GM19455 (cell line): ENCODE measurements around the gene NTF3.

Source experiments
- ATAC-seq: cut with Tn5 transposase; IDR thresholded peaks from one replicate; pipeline ENCODE4 v1.9.1; 2021; ENCODE audit not compliant: unreplicated experiment

Gene NTF3

DNA sequence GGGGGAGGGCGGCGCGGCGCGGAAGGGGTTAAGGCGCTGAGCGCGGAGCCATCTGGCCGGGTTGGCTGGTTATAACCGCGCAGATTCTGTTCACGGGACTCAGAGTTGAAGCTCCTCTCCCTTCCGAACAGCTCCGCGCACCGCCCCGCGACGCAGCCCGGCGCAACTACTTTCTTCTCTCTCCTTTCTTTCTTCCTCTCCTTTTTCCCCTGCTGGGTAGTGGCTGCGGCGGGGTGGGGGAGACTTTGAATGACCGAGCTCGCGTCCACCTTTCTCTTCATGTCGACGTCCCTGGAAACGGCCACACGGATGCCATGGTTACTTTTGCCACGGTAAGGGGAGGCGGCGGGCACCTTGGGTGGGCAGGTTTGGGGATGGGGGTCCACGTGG, at the start of gene NTF3:
NTF3 (plus strand) TSS at position 98 of the 390 bp plus-strand sequence; CDS start at position 315, 217 bp downstream.
- no peak for ATAC-seq

DNA sequence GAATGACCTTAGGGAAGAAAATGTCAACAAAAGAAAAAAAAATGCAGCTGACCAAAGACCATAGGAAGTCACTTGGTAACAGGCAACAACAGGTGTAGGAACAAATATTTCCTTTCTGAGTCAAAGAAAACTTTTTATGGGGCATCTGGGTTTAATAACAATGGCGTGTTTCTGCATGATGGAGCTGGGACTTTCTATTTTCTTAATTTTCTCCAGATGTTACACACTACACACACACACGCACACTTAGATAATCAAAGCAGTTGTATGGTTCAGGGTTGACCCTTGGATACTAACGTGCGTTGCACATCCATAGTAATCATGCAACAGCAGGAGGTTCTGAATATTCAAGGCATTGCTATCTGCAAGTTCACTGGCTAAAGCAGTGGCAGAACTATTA, 47.9 kb upstream of the NTF3 start:
- no peak for ATAC-seq

DNA sequence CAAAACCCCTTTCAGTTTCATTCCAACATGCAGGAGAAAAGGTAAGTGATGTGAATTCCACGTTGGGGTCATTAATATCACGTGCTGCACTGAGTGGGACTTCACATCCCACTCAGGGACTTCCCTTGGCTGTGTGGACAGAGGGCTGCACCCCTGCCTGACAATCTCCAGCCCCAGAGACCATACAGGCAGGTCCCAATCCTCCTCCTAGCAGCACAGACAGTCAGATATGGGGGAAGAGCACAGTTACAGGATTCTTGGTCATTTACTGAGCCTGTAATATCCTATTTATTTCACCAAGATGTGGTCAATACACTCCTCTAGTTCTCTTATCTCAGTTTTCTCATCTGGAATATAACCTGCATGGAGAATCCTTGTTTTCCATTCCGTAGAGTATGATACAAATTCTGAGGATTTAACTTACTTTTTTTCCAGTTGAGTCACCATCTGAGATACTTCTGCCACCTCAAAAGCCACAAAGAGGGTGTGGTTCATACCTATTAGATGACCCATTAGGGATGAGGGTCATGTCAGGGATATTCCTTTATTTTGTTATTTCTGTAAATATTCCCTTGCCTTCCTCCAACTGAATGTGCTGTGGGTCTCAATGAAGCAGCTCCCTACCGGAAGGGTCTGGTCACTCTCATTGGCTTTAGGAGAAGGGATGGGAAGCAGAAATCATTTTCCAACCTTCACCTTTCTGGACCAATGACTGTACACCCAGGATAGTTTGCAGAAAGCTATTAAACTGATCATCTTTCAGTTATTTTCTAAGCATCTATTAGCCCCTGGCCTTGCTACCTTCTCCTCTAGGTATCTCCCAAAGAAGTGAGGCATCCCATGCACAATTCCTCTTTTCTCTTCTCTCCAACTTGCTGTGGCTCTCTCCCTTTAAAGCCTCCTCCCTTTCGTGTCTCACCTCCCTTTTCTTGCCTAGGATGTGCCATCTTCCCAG, 43.0 kb upstream of the NTF3 start:
- ATAC-seq, result no peak

GRCh38 chr12:5390174-5390799, 41.6 kb upstream of the NTF3 start:
- no peak for ATAC-seq

- no peak for ATAC-seq
Observed at GRCh38 chr12:5391653-5392052, 40.3 kb upstream of the NTF3 start.

GRCh38 chr12:5392961-5393360, 38.9 kb upstream of the NTF3 start:
- no peak for ATAC-seq

DNA sequence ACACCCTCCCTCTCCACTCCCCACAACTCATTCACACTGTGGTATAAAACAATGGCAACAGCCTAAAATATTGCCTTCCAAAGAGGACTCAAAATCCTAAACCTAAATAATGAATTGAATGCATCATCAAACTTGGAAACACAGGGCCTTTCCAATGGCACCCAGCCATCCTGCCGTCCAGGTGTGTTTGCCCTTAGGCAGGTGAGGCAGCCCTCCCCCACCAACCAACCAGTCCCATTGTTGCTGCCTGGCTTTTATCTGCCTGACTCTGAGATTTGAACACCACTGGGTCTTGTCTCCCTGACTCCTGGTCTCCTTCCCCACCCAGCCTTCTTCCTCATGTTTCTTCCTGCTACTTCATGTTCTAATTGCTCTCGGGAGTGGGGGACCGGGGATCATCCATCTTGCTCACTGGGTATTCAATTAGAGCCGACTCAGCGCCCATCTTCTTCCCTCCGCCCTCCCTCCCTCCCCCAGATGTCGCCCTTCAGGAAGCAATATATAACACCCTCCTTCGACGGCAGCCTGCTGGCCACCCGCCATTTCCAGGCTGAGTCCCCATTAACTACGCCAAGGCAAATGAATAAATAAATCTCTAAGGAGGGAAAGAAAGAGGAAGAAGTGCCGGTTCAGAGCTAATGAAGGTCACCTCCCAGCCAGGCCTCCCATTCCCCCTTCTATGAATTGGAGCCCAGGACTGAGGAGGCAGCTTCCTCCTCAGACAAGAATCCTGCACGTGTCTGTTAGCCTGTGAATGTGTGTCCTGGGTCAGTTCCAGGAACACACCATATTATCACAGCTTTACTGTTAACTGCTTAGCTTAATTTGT, 36.3 kb upstream of the NTF3 start:
- no peak for ATAC-seq

- no peak for ATAC-seq
Observed at GRCh38 chr12:5396541-5396940, 35.4 kb upstream of the NTF3 start.

- no peak for ATAC-seq
Observed at GRCh38 chr12:5399266-5399665, 32.6 kb upstream of the NTF3 start.

DNA sequence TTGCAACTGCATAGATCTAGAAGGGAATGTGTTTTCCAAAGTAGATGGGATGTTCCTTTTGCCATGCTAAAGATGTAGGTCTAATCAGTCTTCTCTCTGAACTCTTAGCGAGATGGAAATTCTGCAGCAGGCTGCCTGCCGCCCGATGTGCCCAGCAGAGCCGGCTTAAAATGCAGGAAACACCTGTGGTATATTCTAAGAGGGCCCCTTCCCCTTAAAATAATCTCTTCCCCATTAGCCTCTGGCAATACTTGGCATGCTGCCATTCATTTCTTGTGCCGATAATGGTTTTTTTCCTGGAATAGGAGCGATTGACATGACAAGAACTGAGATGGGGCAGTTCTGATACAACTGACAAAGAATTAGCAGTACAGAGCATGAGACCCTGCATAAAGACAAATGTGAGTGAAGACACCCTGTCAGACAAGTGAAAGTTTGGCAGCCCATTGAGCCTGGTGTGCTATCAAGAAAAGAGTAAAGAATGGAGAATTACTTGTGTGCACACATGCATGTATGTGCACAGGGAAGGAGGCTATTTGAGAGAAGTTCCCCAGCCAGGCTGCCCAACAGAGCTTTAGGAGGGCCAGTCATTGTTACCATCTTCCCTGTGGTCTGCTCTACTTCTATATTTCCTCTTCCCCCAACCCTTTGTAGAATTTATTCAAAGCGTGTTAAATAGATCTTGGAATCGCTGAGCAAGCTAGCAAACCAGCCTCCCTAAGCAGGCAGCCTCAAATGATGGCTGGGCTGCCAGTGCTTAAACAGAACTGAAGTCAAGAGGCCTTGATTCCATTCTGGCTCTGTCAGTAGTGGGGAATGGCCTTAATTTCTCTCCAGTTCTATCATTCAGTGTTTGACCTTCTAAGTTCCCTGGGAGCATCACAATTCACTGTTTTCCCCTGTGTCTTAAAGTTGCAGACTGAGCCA, 29.6 kb upstream of the NTF3 start:
- no peak for ATAC-seq

GRCh38 chr12:5403411-5403810, 28.5 kb upstream of the NTF3 start:
- no peak for ATAC-seq

DNA sequence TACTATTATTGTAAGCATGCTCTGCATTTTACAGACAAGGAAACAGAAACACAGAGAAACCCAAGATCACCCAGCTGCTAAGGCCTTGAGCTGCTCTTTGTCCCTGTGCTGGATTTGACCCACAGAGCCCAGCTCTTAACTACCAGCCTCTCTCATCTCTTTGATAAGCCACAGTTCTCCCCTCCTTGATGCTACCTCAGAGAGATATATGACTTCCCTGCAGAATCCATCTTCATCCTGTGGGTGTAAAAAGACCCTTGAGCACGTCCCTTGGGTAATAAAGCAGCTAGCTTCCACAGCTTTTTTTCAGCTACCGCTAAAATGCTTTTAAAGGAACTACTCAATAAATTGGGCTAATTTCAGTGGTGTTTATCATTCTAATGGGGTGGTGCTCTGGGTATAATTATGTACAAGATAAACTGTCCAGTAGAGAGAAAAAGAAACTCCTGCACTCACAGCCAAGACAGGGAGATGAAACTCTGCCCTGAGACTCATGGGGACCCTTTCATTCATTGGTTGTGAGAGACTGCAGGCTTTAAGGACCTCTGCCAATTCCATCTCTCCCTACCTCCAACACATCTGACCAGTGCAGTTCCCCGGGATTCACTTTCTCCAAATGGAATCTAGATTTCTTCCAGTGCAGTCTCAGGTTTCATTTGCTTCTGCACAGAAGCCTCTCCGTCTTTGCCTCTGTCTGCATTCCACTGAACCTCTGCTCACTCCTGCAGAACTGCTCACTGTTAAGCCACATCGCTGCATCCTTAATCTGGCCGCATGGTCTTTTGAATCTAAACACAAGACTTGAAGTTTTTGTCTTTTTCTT, 24.7 kb upstream of the NTF3 start:
- no peak for ATAC-seq

- no peak for ATAC-seq
Observed at GRCh38 chr12:5409619-5410018, 22.3 kb upstream of the NTF3 start.

DNA sequence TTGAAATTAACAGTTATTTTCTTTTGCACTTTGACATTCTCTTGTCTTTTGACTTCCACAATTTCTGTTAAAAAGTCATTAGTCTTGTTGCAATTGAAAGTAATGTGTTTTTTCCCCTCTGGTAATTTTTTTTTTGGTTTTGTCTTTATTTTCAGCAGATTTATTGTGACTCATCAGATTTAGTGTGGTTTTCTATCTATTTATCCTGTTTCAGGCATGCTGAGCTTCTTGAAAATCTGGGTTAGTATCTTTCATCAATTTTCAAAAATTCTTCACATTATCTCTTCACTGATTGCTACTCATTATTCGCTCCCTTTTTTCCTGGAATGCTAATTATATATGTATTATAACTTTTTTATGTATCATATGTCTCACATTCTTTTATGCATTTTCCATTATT, 15.3 kb upstream of the NTF3 start:
- ATAC-seq, result no peak

DNA sequence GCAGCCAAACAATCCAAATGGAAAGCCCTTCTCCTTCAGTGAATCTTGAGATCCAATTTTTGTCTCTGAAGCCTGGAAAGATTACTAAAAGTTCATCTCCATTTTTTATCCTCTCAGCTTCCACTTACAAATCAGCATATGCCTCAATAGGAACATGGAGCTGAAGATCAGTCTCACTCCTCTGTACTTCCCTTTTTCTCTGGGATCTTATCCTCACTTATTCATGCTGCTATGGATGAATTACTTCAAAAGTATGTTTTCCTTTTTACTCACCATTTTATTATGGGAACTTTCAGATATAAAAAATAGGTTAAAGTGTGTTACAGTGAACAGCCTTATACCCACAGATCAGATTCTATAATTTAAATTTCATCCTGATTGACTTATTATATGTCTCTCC, 14.4 kb upstream of the NTF3 start:
- ATAC-seq, result no peak

- ATAC-seq, result no peak
Observed at GRCh38 chr12:5428332-5429221, 3.3 kb upstream of the NTF3 start.

DNA sequence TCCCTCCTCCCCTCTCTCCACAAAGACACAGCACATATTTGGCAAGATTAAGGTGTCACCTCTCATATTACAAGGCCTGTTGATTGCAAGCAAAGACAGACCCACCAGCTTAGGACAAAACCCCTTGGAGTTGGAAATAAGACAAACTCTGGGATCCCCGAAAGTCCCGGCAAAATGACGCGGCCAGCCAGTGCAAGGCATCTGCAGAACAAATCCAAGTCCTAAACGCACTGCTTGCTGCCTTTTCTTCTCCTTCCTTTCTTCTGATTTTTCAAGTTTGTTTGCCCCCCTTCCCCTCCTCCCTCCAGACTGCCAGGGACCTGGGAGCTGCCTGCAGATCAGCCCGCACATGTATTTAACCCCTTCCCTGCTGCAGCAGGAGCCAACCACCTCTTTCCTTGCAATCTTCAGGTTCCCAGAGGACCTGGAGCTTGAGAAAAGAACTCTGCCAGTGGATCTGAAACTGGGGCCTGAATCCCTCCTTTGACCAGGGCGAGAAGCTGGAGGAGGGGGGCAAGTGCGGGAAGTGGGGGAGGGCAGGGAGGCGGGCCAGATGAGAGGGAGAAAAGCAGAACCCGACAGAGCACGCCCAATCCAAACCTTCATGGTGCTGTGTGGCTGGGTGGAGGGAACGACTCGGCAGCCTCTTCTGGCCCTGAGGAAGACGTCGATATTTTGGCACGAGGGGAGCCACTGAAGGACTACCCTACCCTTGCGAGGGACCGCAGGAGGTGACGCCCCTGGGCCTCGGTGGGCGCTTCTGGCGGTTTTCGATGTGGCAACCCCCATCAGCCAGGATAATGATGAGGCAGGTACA, 2.0 kb upstream of the NTF3 start:
- no peak for ATAC-seq
